Left lung (tissue), 14 donors: Measurements from ENCODE around the gene OR4A15. TPM values are rescaled to one million over a fixed set of nuclear protein-coding genes. Genes with fewer than 3 reads are reported as not detected.
A peak's percentile ranks its signal among the peaks of the same experiment; 100 is the strongest.

Source experiments
- ATAC-seq: fragments of 200-7000 bp; cut with Tn5 transposase; one replicate; pipeline ENCODE4 v1.9.1; 2020; ENCODE audit warnings: moderate library complexity
- DNase-seq, 4 donors: peaks; one replicate each; pipeline ENCODE4 v3.0.0-alpha.2; 2013 to 2020
- H3K27ac ChIP-seq, 2 donors: fragments of 200-600 bp; sonication (generic) in 1 of 2; one replicate each; pipeline versions ENCODE4 v1.5.0 to v1.8.0; 2020 to 2021
- H3K27me3 ChIP-seq, 2 donors: fragments of 200-600 bp; sonication (generic) in 1 of 2; one replicate each; pipeline versions ENCODE4 v1.5.0 to v1.8.0; 2020 to 2021
- H3K36me3 ChIP-seq, 2 donors: fragments of 200-600 bp; sonication (generic) in 1 of 2; one replicate each; pipeline versions ENCODE4 v1.5.0 to v1.8.0; 2020 to 2021
- H3K4me1 ChIP-seq, 2 donors: fragments of 200-600 bp; one replicate each; pipeline ENCODE4 v1.8.0; 2021
- H3K4me3 ChIP-seq, 2 donors: fragments of 200-600 bp; sonication (generic) in 1 of 2; one replicate each; pipeline versions ENCODE4 v1.5.0 to v1.8.0; 2020 to 2021; ENCODE audit warnings: mild to moderate bottlenecking in 1 of 2
- H3K9me3 ChIP-seq, 2 donors: fragments of 200-600 bp; sonication (generic) in 1 of 2; one replicate each; pipeline versions ENCODE4 v1.5.0 to v1.8.0; 2020 to 2021
- intact Hi-C, 2 donors: fragments of 100-400 bp; cut with DNase I; formaldehyde crosslinking; loops; one replicate each; pipeline versions ENCODE4 v1.11.2 to v1.14.2; 2022
- long read RNA-seq, 12 donors: library from polyadenylated mRNA in 2 of 12; unstranded in 2 of 12; transcript quantifications; one replicate each; pipeline ENCODE4 v2.0.0 and lab custom pipeline, GENCODE V29; 2019 to 2026
- polyA plus RNA-seq, 6 donors: library from polyadenylated mRNA; unstranded; fragments of 120-200 nt; gene quantifications; one replicate each; pipeline ENCODE4 v1.2.1, GENCODE V29; 2013; ENCODE audit not compliant: insufficient read length in 6 of 6
- total RNA-seq, 2 donors: library from RNA; stranded (reverse); fragmentation: NEBNext Ultra II Directional; extraction: Animal tissue kit (Norgen Biotek cat#: 25700); gene quantifications; one replicate each; pipeline ENCODE4 v1.2.1, GENCODE V29; 2021
- TF ChIP-seq, protein P1 (sequence below), 2 donors: fragments of 200-600 bp; sonication (generic) in 1 of 2; IDR thresholded peaks; one replicate each; pipeline versions ENCODE4 v1.5.0 to v1.8.0; 2021; ENCODE audit warnings: antibody characterized with exemption in 2 of 2
- donor health status: DM: no; HTN: yes; CAD: no.
- donor health status: DM: no; HTN: no; CAD: no.

Gene OR4A15
- not detected for total RNA-seq
- not detected for polyA plus RNA-seq
- long read RNA-seq, donor 1: 0 reads
- long read RNA-seq, donor 2: 0 reads
- long read RNA-seq, donor 3: 0 reads
- long read RNA-seq, donor 4: 0 reads
- long read RNA-seq, donor 5: 0 reads
- long read RNA-seq, donor 6: 0 reads
- long read RNA-seq, donor 7: 0 reads
- long read RNA-seq, donor 8: 0 reads
- long read RNA-seq, donor 9: 0 reads
- long read RNA-seq, donor 10: 0 reads
- long read RNA-seq, donor 11: 0 reads
- long read RNA-seq, donor 12: 0 reads

DNA sequence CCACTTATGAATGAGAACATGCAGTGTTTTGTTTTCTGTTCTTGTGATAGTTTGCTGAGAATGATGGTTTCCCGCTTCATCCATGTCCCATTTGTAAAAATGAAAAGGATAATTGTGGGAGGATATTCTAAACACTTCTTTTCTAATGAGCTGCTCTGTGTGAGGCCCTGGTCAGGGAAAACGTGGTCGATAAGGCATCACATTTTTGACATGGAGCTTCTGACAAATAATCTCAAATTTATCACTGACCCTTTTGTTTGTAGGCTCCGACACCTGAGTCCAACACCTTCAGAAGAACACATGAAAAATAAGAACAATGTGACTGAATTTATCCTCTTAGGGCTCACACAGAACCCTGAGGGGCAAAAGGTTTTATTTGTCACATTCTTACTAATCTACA is at the start of gene OR4A15:
Gene OR4A15, plus strand, starts transcription at position 301 of the 400 bp plus-strand sequence. Its CDS starts 0 bp downstream, at position 301.
- intact Hi-C loops: no loop called here
- H3K36me3 ChIP-seq: no peaks in the 10 kb centered on the region
- ATAC-seq (no peak), DNase-seq (no peak)
- no peak within 1 kb of the TSS for H3K27ac ChIP-seq
- H3K9me3 ChIP-seq: peaks cover 0 to 17% of the 10 kb centered on the region in 2 donors
- no peak within 1 kb of the TSS for H3K4me3 ChIP-seq
- TF ChIP-seq, protein P1, sequence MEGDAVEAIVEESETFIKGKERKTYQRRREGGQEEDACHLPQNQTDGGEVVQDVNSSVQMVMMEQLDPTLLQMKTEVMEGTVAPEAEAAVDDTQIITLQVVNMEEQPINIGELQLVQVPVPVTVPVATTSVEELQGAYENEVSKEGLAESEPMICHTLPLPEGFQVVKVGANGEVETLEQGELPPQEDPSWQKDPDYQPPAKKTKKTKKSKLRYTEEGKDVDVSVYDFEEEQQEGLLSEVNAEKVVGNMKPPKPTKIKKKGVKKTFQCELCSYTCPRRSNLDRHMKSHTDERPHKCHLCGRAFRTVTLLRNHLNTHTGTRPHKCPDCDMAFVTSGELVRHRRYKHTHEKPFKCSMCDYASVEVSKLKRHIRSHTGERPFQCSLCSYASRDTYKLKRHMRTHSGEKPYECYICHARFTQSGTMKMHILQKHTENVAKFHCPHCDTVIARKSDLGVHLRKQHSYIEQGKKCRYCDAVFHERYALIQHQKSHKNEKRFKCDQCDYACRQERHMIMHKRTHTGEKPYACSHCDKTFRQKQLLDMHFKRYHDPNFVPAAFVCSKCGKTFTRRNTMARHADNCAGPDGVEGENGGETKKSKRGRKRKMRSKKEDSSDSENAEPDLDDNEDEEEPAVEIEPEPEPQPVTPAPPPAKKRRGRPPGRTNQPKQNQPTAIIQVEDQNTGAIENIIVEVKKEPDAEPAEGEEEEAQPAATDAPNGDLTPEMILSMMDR (IDR thresholded peaks at IDR 0.05): no peak
- no peaks in the 10 kb centered on the region for H3K27me3 ChIP-seq
- H3K4me1 ChIP-seq: no peaks in the 10 kb centered on the region

DNA sequence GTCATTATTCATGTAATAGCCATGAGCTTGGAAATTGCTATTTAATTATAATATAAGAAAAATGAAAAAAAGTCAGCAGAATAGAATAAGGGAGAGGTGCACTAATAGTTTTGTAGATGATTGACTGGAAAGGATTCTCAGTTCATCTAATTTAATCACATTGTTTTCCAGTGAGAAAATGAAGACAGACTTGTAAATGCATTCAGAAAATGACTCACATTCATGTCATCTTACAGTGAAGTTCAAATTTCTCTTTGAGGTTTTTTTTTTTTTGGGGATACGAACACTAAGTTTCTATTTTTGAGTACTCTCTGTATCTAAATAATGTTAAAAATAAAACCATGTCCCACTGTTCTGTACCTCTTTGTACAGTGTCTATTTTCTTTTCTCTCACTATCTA is 43.3 kb upstream of the OR4A15 start:
- TF ChIP-seq, protein P1 (IDR thresholded peaks at IDR 0.05): no peak
- H3K36me3 ChIP-seq: no peaks in the 10 kb centered on the region
- DNase-seq (no peak), ATAC-seq (no peak)
- intact Hi-C loops: no loop called here
- H3K4me1 ChIP-seq: no peaks in the 10 kb centered on the region
- H3K27ac ChIP-seq: no peak overlapping the region
- H3K4me3 ChIP-seq: no peak overlapping the region
- H3K9me3 ChIP-seq: peaks cover 0 to 12% of the 10 kb centered on the region in 2 donors
- no peaks in the 10 kb centered on the region for H3K27me3 ChIP-seq

DNA sequence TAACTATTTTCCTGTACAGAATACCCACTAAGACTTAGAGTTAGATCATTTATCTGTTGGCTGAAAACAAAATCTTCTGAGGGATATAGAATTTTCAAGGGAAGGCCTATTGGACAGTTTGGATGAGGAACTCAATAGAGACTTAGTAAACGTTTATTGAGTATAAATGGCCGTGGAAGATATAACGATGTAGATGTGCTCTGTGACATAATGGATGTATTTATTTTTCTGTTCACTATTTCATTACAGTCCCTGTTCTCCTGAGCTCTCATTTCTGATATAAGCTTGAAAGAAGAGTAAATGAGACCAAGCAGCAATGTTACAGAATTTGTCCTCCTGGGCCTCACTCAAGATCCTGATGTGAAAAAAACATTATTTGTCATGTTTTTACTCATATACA is 24.9 kb upstream of the OR4A15 start, which contains the start of gene OR4A16:
Gene OR4A16, plus strand, starts transcription at position 301 of the 400 bp plus-strand sequence. Its CDS starts 0 bp downstream, at position 301.
- Histone ChIP-seq H3K27me3 (no peaks in the 10 kb centered on the region), H3K9me3 (peaks cover 0 to 17% of the 10 kb centered on the region in 2 donors), H3K27ac (no peak within 1 kb of the TSS), H3K36me3 (no peaks in the 10 kb centered on the region), H3K4me3 (no peak within 1 kb of the TSS), H3K4me1 (no peaks in the 10 kb centered on the region)
- intact Hi-C loops: no loop called here
- ATAC-seq (no peak), DNase-seq (no peak)
- TF ChIP-seq, protein P1 (IDR thresholded peaks at IDR 0.05): no peak

DNA sequence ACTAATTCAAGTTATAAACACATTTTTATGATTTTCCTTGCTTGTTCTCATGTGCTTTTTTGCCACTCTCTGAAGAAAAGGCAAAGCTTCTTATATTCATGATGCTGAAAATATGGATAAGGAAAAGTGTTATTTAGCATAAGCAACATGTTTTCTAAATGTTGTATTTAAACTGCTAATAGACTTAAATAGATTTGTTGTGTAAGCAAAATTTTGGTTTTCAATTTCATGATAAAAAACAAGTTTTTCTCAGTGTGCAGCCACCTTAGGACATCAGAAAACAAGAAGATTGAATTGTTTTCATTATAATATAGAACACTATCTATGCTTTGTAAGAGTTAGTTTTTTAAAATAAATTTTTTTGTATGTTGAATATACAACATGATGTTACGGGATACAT is 22.5 kb upstream of the OR4A15 start:
- ATAC-seq (no peak), DNase-seq (no peak)
- no peaks in the 10 kb centered on the region for H3K4me1 ChIP-seq
- no peaks in the 10 kb centered on the region for H3K27me3 ChIP-seq
- peaks cover 0 to 4% of the 10 kb centered on the region in 2 donors for H3K9me3 ChIP-seq
- intact Hi-C loops: no loop called here
- TF ChIP-seq, protein P1 (IDR thresholded peaks at IDR 0.05): no peak
- H3K4me3 ChIP-seq: no peak overlapping the region
- H3K27ac ChIP-seq: no peak overlapping the region
- H3K36me3 ChIP-seq: no peaks in the 10 kb centered on the region

DNA sequence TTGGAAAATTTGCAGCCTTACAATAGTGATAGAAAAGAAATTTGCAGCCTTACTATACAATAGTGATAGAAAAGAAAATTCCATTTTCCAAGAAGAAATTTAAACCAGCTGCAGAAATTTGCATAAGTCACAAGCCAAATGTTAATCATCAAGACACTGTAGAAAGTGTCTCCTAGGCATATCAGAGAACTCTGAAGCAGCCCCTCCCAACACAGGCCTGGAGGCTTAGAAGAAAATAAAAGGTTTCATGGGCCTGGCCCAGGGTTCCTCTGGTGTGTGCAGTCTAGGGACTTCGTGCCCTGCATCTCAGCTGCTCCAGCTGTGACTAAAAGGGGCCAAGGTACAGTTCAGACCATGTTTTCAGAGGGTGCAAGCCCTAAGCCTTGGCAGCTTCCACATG is 18.7 kb upstream of the OR4A15 start:
- intact Hi-C loops: no loop called here
- DNase-seq: peak in 1 of 4 donors; percentile 3
- H3K36me3 ChIP-seq: no peaks in the 10 kb centered on the region

More for the DNA sequence above, 18.7 kb upstream of the OR4A15 start:
- Histone ChIP-seq H3K4me3 (no peak overlapping the region), H3K27me3 (no peaks in the 10 kb centered on the region), H3K9me3 (peaks cover 0 to 3% of the 10 kb centered on the region in 2 donors), H3K4me1 (no peaks in the 10 kb centered on the region), H3K27ac (no peak overlapping the region)
- no peak for ATAC-seq
- TF ChIP-seq, protein P1 (IDR thresholded peaks at IDR 0.05): no peak
